PC-3 (cell line): ENCODE results near the gene KCNJ10. TPM values are rescaled to one million over a fixed set of nuclear protein-coding genes. Genes with fewer than 3 reads are reported as not detected.
A peak's percentile ranks its signal among the peaks of the same experiment; 100 is the strongest.

Experiments
- ATAC-seq: fragments of 200-7000 bp; cut with Tn5 transposase; 2 replicates; pipeline ENCODE4 v1.9.1; 2020; ENCODE audit warnings: mild to moderate bottlenecking, moderate library complexity
- BruUV-seq: library from RNA; stranded (reverse); fragments of 400-500 nt; replicated peaks from 2 replicates; lab custom pipeline; 2021; lab: Mats Ljungman, UMichigan
- CTCF ChIA-PET: fragments of 300-600 bp; sonication (Branson Sonifier 250); formaldehyde crosslinking; loops from one replicate; lab custom pipeline; 2022; ENCODE audit warnings: antibody characterized with exemption; lab: Charles Lee
- POLR2A ChIA-PET: fragments of 300-600 bp; sonication (Branson Sonifier 250); formaldehyde crosslinking; loops from one replicate; lab custom pipeline; 2022; ENCODE audit warnings: antibody characterized with exemption; ENCODE audit not compliant: unreplicated experiment; lab: Charles Lee
- DNase-seq: peaks from one replicate; pipeline ENCODE4 v3.0.0-alpha.2; 2015
- H2AFZ ChIP-seq: fragments of 300-600 bp; sonication (generic); 2 replicates; pipeline ENCODE4 v1.6.0; 2016; ENCODE audit warnings: antibody characterized with exemption, low read length
- H3F3A ChIP-seq: fragments of 300-600 bp; sonication (generic); one replicate; pipeline ENCODE4 v1.6.0; 2017; ENCODE audit warnings: antibody characterized with exemption, low read length, control low read depth, mild to moderate bottlenecking; ENCODE audit not compliant: unreplicated experiment
- H3K27ac ChIP-seq: fragments of 300-600 bp; sonication (generic); 2 replicates; pipeline ENCODE4 v1.5.1; 2016; ENCODE audit warnings: mild to moderate bottlenecking, low read length
- H3K27me3 ChIP-seq: fragments of 300-600 bp; sonication (generic); 2 replicates; pipeline ENCODE4 v1.6.1; 2016; ENCODE audit warnings: low read length, mixed read lengths
- H3K36me3 ChIP-seq: fragments of 300-600 bp; sonication (generic); 2 replicates; pipeline ENCODE4 v1.6.1; 2016; ENCODE audit warnings: low read depth, mixed run types, low read length, mixed read lengths
- H3K4me1 ChIP-seq: fragments of 300-600 bp; sonication (generic); 2 replicates; pipeline ENCODE4 v1.5.1; 2016; ENCODE audit warnings: low read length; ENCODE audit not compliant: insufficient read depth
- H3K4me2 ChIP-seq: fragments of 300-600 bp; sonication (generic); 2 replicates; pipeline ENCODE4 v1.6.0; 2016; ENCODE audit warnings: low read length
- H3K4me3 ChIP-seq: fragments of 300-600 bp; sonication (generic); 2 replicates; pipeline ENCODE4 v1.5.1; 2016; ENCODE audit warnings: mild to moderate bottlenecking, low read length, mixed read lengths
- H3K79me2 ChIP-seq: fragments of 300-600 bp; sonication (generic); 2 replicates; pipeline ENCODE4 v1.6.1; 2017; ENCODE audit warnings: low read length, mixed read lengths
- H3K9ac ChIP-seq: fragments of 300-600 bp; sonication (generic); 2 replicates; pipeline ENCODE4 v1.6.0; 2016; ENCODE audit warnings: mild to moderate bottlenecking, low read length
- H3K9me2 ChIP-seq: fragments of 300-600 bp; sonication (generic); replicated peaks from 2 replicates; pipeline ENCODE4 v1.6.1; 2016; ENCODE audit warnings: mixed run types, low read length, mixed read lengths
- H3K9me3 ChIP-seq: fragments of 300-600 bp; sonication (generic); 2 replicates; pipeline ENCODE4 v1.6.1; 2016; ENCODE audit warnings: low read length, mixed read lengths
- H4K20me1 ChIP-seq: fragments of 300-600 bp; sonication (generic); 2 replicates; pipeline ENCODE4 v1.6.1; 2016; ENCODE audit warnings: low read length, mixed read lengths
- EZH2 ChIP-seq: fragments of 300-600 bp; sonication (generic); IDR thresholded peaks from one replicate; pipeline ENCODE4 v1.6.1; 2017; ENCODE audit warnings: antibody characterized with exemption, mild to moderate bottlenecking, low read length; ENCODE audit not compliant: unreplicated experiment
- EZH2phosphoT487 ChIP-seq: fragments of 300-600 bp; sonication (generic); IDR thresholded peaks from 2 replicates; pipeline ENCODE4 v1.6.1; 2018; ENCODE audit warnings: mild to moderate bottlenecking, antibody characterized with exemption, low read length, borderline replicate concordance
- intact Hi-C: fragments of 100-400 bp; cut with micrococcal nuclease; formaldehyde crosslinking; loops from 2 replicates; pipeline ENCODE4 v1.9.0; 2023
- total RNA-seq: library from RNA; depleted of rRNA; stranded (reverse); fragments of >200 nt; gene quantifications from 2 replicates; pipeline ENCODE4 v1.2.3, GENCODE V29; 2014
- TF ChIP-seq, protein P1 (sequence below): fragments of 300-600 bp; sonication (generic); conservative IDR thresholded peaks from 2 replicates; pipeline ENCODE4 v1.5.1; 2017; ENCODE audit warnings: antibody characterized with exemption, low read depth, mild to moderate bottlenecking, low read length

KCNJ10 gene
- total RNA-seq, 1 experiment from 2014 or later: 0.15 TPM

DNA sequence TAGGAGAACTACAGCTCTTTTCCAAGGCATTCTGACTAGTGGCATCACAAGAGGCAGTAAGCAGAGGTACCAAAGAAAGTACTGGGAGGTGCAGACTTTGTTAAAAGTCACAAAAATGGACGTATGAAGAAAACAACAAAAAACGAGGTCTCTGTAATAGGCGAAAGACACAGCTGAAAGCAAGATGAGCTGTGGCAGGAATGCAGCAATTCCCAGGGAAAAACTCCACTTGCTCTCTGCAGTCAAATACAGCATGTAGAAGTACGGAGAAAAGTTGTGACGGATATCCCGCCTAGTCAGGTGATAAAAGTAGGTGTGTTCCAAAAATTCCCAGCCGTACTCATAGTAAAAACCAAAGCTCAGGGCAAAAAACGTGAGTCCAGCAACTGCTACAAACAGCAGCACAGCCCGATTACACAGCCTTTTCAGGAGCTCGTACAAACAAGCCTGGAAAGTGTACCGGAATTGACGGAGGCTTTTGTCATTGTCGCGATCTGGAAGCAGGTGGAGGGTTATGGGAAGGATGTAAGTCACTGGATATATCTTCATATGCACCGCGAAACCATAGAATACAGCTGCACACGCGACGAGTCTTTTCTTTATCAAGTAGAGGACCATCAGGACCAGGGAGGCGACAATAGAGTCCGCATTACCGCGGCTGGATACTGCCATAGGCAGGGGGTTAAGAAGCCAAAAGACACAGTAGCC, 39.1 kb downstream of the KCNJ10 start:
- peaks cover 26% of the 10 kb centered on the region for H3K4me1 ChIP-seq
- peak overlapping the region; percentile 94 for H3K4me2 ChIP-seq
- no peaks in the 10 kb centered on the region for H3K9me2 ChIP-seq
- DNase-seq (peak; percentile 36), ATAC-seq (peak; percentile 12)
- peak overlapping the region; percentile 64 for H3K9ac ChIP-seq
- no peaks in the 10 kb centered on the region for H3K9me3 ChIP-seq
- TF ChIP-seq, protein P1, sequence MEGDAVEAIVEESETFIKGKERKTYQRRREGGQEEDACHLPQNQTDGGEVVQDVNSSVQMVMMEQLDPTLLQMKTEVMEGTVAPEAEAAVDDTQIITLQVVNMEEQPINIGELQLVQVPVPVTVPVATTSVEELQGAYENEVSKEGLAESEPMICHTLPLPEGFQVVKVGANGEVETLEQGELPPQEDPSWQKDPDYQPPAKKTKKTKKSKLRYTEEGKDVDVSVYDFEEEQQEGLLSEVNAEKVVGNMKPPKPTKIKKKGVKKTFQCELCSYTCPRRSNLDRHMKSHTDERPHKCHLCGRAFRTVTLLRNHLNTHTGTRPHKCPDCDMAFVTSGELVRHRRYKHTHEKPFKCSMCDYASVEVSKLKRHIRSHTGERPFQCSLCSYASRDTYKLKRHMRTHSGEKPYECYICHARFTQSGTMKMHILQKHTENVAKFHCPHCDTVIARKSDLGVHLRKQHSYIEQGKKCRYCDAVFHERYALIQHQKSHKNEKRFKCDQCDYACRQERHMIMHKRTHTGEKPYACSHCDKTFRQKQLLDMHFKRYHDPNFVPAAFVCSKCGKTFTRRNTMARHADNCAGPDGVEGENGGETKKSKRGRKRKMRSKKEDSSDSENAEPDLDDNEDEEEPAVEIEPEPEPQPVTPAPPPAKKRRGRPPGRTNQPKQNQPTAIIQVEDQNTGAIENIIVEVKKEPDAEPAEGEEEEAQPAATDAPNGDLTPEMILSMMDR: no peak
- TF ChIP-seq EZH2phosphoT487 (no peak), EZH2 (no peak)
- peak overlapping the region; percentile 80 for H3K4me3 ChIP-seq
- H4K20me1 ChIP-seq: no peaks in the 10 kb centered on the region
- CTCF ChIA-PET: interaction anchor here (1.5 to 1.6 kb wide), 2 partner anchors 23 to 232 kb away, joined by 3 to 7 read pairs; no protein-coding TSS in a partner anchor
- H3F3A ChIP-seq: no peaks in the 10 kb centered on the region
- H3K27me3 ChIP-seq: no peaks in the 10 kb centered on the region
- peaks cover 33% of the 10 kb centered on the region for H3K79me2 ChIP-seq
- POLR2A ChIA-PET: interaction anchor here (0.6 to 0.7 kb wide), 2 partner anchors 159 to 636 kb away, joined by 4 to 6 read pairs; no protein-coding TSS in a partner anchor
- intact Hi-C loops: loop anchor here (1.0 kb wide), 1 partner anchor 70 kb away; no protein-coding TSS in a partner anchor
- H3K36me3 ChIP-seq: no peaks in the 10 kb centered on the region
- H2AFZ ChIP-seq: peak overlapping the region; percentile 94
- BruUV-seq: TSS peak; percentile 43
- no peak overlapping the region for H3K27ac ChIP-seq

DNA sequence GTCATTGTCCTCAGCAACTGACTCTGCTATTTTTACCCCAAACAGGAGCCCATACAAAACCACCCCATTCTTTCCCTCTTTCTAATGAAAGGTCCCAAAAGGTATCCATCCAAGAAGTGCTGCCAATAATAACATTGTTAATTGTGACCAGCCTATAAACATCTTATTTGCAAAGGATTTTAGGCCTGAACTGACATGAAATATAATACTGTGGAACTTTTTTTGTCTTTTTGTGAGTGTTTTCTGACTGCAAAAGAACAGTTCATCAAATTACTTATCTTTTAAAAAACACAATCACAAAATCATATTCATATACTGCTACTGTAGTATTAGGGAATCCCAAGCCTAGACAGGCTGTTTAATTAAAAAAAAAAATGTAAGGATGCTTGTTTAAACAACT, 41.5 kb downstream of the KCNJ10 start:
- peaks cover 33% of the 10 kb centered on the region for H3K79me2 ChIP-seq
- H3K9ac ChIP-seq: no peak overlapping the region
- H3K27ac ChIP-seq: no peak overlapping the region
- H3K4me2 ChIP-seq: peak overlapping the region; percentile 2; the same call in 1 of the 2 replicates
- H3F3A ChIP-seq: no peaks in the 10 kb centered on the region
- no peaks in the 10 kb centered on the region for H3K27me3 ChIP-seq
- no TSS peak for BruUV-seq
- no peak for DNase-seq
- no peak for TF ChIP-seq EZH2phosphoT487
- no peak for TF ChIP-seq EZH2
- TF ChIP-seq, protein P1: no peak
- no peaks in the 10 kb centered on the region for H3K9me2 ChIP-seq
- H3K36me3 ChIP-seq: no peaks in the 10 kb centered on the region
- H3K4me1 ChIP-seq: peaks cover 27% of the 10 kb centered on the region
- no peak for ATAC-seq
- H3K9me3 ChIP-seq: no peaks in the 10 kb centered on the region
- intact Hi-C loops: no loop called here
- H3K4me3 ChIP-seq: no peak overlapping the region
- ChIA-PET POLR2A (no interaction called here), CTCF (no interaction called here)
- H2AFZ ChIP-seq: no peak overlapping the region
- H4K20me1 ChIP-seq: no peaks in the 10 kb centered on the region

DNA sequence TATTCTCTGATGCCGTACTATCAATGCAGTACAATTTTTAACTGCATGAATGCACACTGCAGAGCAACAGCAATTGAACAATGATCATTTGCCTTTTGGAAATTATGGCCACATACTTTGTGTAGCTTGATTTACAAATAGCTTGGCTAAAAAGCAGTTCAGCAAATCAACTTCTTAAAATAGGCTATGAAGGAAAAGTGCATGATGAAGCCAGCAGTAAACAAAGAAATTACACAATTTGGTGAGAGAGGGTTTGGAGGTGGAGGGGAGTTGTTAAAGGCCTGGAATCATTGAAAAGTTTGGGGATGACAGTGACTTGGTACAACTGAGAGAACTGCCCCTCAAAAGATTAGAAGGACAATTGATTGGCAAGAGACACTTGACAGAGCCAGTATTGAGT, 44.6 kb downstream of the KCNJ10 start:
- Histone ChIP-seq H3K9me3 (no peaks in the 10 kb centered on the region), H2AFZ (no peak overlapping the region), H3K9me2 (no peaks in the 10 kb centered on the region), H3K27ac (no peak overlapping the region), H3K4me3 (no peak overlapping the region), H3K4me1 (peaks cover 27% of the 10 kb centered on the region), H3F3A (no peaks in the 10 kb centered on the region), H3K27me3 (no peaks in the 10 kb centered on the region), H3K79me2 (peaks cover 20% of the 10 kb centered on the region), H3K36me3 (no peaks in the 10 kb centered on the region), H3K4me2 (no peak overlapping the region), H4K20me1 (no peaks in the 10 kb centered on the region), H3K9ac (no peak overlapping the region)
- ChIA-PET POLR2A (no interaction called here), CTCF (no interaction called here)
- BruUV-seq: no TSS peak
- intact Hi-C loops: no loop called here
- ATAC-seq (no peak), DNase-seq (no peak)
- no peak for TF ChIP-seq EZH2phosphoT487
- TF ChIP-seq EZH2: no peak
- TF ChIP-seq, protein P1: no peak
